HG02763 (cell line): Measurements from ENCODE around the gene NPS.

Source experiments
- ATAC-seq: cut with Tn5 transposase; IDR thresholded peaks from one replicate; pipeline ENCODE4 v1.9.1; 2021; ENCODE audit warnings: mild to moderate bottlenecking, moderate library complexity; ENCODE audit not compliant: unreplicated experiment

The NPS gene, protein sequence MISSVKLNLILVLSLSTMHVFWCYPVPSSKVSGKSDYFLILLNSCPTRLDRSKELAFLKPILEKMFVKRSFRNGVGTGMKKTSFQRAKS

DNA sequence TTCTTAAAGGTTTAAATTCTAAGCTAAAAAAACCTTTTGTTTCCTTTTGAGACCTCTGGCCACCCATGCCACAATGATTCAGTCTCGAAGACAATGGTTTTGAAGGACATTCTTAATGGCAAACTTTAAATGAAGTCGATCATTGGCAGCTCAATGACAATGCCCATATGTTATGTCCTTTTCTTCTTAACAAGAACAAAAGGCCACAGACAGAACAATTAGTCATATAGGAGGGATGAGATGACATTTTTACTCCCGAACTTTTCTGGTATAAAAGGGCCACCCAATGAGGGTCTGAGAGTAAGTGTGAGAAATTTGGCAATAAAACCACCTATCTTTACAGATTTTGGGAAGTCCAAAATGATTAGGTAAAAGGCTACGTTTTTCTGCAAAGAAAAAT lies at the start of gene NPS:
NPS (plus strand) TSS at position 301 of the 400 bp plus-strand sequence; CDS start at position 361, 60 bp downstream.
- ATAC-seq = no peak

DNA sequence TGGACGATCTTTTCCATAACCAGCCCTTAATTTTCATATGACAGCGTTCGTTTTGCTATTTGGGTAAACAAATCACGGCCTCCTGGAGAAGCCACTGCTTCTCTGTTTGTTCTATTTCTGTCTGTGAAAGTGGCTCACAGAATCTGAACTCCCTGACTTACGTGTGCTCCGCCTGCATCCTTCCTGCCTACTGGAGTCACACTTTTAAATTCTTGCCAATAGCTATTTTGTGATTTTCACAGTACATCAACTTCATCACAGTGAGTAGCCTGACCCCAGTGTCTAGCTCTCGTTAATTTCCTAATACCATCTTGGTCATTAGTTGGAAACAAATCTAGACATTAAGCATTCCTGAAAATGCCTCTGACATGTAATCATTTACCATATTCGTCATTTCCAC lies 49.0 kb upstream of the NPS start:
- no peak for ATAC-seq

DNA sequence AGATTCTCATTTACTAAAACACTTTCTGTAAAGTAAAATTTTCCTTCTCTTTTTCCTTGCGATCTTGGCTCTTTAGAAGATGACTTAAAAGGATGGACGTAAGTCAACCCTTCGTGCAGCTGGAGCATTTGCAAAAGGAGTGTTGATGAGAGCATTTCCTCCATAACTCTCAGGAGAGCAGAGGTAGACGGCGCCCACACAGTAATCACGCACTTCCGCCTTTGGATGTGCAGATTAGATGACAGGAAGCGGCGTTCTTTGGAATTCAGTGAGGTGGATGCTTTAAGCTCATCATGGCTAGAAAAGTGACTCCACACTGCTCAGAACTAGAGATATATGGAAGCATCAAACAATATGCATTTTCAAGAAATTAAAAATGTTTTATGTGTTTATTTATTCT lies 43.0 kb upstream of the NPS start:
- no peak for ATAC-seq

DNA sequence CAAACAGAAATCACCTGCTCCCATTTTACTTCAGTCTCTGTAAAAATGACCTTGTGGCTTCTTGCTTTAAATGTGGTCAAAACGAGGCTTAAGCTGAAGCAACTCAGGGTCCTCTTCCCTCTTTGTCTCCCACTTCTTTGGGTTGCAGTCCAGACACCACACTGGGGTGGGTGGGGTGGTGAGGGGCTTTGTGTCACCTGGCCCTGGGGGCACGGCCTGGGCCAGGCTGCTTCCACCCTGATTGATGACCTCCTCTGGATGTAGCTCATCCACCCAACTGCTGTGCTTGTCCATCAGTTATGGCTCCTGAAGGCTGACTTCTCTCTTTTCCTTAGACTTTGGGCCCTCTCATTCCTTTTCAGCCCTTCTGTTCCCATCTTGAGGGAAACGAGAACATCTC lies 26.8 kb upstream of the NPS start:
- no peak for ATAC-seq

DNA sequence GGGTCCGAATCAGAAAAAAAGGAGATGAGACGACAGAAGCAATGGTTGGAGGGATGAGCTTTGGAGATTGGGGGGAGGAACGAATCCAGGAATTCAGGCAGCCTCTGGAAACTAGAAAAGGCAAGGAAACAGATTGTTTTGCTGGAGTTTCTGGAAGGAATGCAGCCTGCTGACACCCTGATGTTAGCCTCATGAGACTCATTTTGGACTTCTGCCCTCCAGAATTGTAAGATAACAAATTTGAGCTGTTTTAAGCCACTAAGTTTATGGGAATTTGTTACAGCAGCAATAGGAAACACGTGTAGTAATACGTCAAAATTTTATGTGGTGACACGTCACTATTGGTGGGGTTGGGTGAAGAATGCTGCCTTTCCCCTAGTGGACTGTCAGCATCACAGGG lies 25.6 kb upstream of the NPS start:
- ATAC-seq = no peak

DNA sequence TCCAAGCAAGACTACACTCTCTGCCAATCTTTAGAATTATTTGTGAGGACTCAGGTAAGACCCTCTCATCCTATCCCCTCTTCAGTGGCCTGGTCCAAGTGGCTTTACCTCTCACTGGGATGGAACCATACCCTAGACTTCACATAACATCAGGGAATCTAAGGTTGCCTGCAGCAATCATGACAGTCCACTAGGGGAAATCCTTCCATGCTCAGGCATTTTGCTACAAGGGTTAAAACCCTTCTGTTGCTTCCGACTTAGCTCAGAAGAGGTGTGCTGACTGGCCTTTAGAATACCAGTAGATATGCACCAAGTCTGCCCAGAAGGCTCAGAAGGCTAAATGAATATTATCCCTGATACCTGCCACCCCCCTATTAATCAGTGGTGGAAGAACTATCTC lies 24.9 kb upstream of the NPS start:
- no peak for ATAC-seq

DNA sequence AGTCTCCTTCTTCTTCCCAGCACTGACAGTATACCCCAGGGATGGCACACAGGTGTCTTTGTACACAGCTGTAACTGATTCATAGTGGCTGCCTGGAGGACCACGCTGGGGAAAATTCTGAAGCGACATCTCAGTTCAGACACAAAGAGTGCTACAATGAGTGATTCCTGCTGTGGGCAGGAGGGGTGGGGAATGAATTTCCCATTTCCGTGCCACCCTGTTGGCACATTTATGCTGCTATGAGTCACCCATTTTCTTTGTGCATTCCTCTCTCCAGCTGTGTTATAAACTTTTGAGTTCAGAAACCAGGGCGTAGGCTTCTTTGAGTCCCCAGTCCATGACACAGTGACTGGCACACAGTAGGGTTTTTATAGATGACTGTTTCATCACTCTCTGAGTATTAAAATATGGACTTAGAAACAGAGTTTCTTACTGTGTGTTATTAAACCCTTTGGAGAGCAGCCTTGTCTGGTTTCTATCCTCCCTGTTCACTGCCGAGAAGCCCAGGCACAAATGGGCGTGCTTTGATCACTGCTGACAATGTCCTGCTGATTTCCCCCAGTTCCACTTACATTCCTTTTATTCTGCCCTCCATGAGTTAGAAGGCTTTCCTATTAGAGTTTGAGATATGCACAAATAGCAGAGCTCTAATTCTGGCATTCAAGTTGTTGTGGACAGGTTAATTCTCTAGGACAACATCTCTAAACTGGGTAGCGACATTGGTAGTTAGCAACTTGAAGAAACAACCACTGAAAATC lies 24.0 kb upstream of the NPS start:
- ATAC-seq = no peak

DNA sequence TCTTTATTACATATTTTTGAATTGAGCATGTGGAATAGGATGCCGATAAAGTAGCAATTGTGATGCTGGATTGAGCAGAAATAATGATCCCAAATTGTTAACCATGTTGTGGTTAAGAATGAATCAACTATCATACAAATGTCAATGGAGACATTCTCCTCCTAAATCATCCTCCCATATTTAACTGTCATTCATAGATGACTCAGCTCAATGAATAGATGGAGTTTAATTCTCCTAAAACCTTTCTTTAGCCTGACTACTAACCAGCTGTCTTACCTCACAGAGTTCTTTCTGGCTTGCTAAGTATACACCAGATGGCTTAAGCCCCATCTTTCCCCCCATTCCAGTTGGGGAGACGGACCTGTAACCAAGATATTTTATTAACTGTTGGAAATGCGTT lies 23.4 kb upstream of the NPS start:
- no peak for ATAC-seq

DNA sequence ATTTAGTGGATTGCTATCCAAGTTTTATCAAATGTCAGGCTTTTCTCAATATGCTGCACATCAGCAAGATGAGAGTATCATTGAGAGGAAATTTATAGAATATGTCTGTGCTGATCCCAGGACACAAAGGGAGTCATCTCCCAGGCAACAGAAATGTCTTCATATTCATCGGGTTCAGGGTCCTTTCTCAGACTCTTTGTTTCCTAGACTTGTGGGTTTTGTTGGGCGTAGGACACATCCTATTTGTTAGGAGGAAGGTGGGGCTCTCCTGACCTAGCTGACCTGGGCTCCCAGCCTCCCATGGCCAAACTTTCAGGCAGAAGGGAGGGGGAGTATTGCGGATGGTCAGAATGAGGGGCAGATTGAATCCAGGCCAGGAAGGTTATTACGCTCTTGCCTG lies 22.9 kb upstream of the NPS start:
- ATAC-seq = no peak

DNA sequence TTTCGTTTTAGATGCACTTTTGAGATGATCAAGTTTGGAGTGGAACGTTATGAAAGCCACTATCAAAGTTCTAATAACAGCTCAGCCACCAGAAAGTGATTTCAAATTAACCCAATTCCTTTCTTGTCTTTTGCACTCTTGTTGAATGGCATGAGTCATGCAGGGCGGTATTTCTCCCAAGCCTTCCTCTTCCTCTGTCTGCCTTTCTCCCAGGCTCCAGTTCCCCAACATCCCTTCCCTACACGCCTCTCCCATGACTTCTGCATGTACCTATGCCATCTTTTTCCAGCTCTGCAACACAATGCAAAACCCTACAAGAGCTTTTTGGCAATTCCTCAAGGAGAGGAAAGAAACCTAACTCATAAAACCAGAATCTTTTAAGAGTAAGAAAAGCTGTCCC lies 21.8 kb upstream of the NPS start:
- no peak for ATAC-seq

DNA sequence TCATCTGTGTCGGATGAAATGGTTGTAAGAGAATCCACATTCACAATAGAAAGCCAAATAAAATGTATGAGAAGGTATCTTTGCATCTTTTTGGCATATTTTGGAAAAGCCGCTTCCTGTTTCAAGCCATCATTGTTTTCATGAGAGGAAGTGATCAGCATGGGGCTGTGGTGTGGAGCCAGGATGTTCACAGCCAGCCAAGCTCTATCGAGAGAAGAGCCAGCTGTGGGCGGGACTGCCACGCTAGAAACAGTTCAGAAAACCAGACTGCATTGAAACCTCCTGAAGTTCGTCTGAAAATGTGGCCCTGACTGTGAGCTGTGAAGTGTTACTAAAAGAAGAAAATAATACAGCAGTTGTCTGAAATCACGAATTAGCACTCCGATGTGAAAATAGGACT lies 21.2 kb upstream of the NPS start:
- ATAC-seq = no peak

DNA sequence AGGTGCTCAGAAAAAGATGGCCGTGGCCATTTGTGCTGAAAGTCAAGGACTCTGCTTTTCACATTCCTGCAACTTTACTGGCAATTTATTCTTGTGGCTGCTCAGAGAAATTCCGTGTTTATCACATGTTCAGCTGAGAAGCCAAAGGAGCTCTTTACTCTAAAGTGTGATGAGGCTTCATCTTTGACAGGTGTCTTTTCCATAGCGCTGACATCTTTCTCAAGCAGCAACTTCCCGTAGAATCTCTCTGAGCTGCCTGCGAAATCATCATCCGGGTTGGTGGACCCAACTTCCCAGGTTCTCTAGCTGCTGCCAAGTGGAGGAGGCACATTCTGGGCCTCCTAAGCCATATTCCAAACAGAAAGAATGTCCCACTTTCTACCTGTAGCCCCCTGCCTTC lies 16.9 kb upstream of the NPS start:
- no peak for ATAC-seq

DNA sequence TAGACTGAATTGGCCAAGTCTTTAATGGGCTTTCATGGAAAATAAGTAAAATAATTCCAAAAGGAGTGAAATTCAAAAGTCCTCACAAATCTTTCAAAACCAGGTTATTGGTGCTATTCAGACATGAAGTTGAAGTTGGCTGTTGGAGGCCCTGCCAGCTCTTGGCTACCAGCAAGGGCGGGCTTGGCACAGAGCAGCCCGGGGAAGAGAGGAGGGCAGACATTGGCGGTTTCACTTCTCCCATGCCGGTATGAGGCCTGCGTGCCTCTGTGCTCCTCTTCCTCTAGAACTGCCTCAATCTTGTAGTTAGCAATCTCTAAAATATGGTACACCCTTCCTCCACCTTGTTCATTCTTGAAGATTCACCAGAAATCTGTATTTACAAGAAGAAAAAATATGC lies 16.4 kb upstream of the NPS start:
- ATAC-seq = no peak

DNA sequence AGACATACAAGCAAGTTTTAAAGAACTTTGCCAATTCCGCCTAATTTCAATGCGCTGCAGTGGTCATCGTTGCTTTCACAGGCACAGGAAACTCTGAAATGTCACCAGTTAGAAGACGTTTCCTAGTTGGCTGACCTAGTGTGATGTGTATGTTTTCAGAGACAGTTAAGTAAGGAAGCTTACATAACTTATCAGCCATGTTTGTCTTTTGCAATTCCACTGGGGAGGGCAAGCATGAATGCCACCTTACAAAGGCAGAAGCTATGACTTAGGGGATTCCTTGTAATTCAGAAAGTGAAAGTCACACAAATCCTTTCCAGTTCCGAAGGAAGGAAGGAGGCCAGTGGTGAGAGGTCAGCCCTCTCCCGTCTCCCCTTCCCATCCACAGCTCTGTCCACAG lies 15.0 kb upstream of the NPS start:
- ATAC-seq = no peak

DNA sequence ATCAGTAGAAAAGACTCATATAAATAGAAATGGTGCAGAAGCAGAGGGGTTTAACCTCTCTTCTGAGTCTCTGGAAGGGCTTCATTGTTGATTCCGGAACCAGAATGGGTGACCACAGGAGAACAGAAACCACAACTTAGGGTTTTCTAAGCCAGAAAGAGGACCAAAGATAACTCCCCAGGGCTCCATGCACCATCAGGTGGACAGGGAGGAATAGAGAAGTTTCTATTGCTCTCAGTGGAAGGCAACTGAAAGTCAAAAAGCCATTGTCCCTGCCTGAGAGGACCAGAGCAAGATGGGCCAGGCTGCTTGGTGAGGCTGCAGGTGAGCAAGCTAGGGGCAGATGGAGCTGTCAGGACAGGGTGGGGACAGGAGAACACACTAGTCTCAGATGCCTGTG lies 14.6 kb upstream of the NPS start:
- ATAC-seq = no peak

DNA sequence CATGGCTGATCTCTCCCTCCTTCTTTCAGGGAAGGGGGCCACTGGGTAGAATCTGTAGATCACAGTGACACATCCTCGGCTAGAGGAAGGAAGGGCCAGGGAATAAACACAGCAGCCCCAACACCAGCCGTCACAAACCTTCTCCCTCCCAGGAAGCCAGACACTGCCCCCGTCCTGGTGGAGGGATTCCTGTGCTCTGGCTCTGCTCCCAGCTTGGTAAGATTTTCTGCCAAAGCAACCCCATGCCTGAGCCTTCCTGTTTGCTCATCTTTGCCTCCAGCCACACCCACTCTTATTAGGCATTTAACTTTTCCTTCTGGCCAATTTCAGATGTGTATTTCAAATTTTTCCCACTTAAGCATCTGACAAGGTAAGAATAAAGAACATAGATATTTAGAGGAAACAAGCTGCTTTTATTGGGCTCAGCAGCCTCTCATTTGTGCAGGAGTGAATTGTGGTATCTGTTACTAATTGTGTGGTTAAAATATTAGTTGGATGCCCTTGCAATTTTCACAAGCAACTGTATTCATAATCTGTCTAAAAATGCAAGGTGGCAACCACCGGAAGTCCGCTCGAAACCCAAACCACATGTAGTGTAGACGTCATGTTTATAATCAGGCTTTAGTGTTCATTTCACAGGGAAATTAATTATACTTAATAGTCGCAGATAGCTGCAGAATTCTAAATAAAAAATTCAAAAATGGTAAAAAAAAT lies 13.2 kb upstream of the NPS start:
- no peak for ATAC-seq

DNA sequence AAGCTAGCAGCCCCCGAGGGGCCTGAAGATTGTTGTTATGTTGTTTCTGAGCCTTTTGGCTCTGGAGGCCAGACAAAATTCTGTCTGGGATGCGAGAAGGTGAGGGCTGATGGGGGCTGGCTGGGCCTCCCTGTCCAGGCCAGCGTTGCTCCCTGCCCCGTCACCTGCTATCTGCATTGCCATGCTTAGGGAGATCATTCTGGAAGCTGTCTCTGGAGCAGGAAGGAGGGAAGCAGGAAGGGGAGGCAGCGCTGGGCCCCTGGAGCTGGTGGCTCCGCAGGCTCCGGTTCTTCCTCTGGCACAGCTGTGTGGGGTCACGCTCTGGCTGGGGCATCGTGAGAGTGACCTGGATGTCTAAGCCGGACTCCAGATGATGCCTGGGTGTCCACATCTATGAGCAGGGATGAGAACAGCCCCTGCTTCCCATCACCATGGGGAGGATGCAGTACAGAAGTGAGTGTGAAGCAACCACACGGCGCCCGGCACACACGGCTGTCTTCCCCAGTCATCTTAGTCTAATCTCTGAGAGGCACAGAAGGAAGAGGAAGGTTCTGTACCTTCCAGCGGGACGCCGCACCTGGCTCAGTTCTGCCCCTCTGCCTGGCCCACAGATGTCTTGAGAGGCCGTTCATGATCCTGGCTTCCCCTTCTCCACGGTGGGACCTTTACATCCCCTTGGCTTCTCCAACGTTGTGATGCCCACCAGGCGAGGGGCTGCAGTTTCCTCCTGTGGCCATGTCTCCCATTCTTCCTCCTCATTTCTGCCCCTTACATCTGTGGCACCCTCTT lies 11.9 kb upstream of the NPS start:
- no peak for ATAC-seq

DNA sequence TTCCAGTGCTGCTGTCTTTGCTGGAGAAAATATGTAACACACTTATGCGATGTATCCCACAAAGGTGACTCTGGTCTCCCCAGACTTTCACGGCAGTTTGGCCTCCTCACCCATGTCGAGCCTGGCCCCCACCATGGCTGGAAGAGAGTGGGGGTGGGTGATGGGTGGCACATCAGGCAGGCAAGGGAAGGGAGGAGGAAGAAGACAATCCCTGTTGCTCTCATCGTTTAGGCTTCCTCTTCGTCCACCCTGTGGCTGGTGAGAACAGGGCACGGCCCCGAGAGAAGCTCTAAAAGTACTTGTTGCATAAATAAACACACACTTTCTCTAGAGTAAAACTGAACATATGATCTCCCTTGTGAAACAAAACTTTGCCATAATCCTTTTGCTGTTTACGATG lies 11.2 kb upstream of the NPS start:
- ATAC-seq = no peak

DNA sequence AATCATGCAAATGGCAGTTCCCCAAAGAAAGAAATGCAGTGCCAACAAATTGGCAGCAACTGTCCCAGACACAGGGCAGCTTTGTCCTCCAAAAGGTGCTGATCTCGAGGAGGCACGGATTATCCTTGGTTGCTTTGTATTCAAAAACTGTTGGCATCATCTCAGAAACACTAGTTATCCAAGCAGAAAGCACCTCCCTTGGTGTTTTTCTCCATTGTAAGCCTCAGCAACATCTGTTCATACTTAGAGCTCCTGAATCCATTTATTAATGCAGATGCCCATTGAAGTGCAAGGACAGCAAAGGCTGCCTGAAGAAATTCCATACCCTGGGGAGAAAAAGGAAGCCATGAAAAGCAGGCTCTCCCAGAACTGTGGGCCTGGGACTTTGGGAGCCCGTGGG lies 1.1 kb upstream of the NPS start:
- ATAC-seq = no peak

DNA sequence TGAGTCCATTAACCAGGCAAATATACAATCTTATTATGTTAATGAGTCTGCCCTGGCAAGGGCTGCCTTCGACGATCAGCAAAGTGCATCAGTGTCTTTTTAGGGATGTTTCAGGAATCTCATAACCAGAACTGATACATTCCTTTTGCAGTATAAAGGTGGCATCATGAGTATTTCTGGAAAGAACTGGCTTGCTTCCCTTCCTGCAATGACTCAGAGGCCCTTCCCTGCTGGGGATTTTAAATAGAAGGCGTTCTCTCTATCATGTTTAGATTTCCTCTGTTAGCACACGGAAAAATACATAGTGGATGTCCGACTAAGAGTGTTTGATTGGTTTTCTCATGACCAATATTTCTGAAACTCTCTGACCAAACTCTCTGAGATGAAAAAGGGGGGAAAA lies 1.8 kb downstream of the NPS start:
- no peak for ATAC-seq

DNA sequence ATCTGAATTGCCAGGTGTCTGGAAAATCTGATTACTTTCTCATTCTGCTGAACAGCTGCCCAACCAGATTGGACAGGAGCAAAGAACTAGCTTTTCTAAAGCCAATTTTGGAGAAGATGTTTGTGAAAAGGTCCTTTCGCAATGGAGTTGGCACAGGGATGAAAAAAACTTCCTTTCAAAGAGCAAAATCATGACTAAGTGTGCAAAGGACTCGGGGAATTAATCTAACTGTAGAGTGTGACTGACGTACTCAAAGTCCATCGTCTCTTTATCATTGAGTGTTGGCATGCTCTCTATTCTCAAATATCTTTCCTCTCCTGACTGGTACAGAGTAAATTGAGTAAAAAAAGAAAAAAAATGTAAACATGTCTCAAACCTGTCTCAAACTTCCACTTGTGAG lies 3.3 kb downstream of the NPS start:
- ATAC-seq = no peak

DNA sequence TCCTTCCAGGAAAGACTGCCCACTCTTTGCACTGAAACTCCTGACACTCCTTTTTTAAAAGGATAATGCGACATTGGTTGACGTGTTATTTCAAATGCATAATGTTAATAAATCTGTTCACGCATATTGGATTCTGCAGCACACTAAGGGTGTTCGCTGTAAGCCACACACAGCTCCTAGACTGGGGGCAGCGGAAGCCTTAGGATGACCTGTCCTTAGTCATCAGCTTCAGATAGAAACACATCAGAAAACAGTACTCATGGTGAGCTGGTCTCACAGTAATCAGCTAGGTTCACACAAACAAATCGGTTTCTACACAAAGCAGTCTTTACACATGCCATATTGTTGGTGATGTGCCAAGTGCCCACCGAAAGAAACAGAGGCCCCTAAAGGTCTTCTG lies 4.3 kb downstream of the NPS start:
- no peak for ATAC-seq
